Measurements from ENCODE around the gene PTPN12.
"Not testable (repeated sequence)": the region's sequence is repeated elsewhere in the genome, so short reads cannot be mapped to it uniquely, and the experiment has no call there.

PTPN12 gene

DNA sequence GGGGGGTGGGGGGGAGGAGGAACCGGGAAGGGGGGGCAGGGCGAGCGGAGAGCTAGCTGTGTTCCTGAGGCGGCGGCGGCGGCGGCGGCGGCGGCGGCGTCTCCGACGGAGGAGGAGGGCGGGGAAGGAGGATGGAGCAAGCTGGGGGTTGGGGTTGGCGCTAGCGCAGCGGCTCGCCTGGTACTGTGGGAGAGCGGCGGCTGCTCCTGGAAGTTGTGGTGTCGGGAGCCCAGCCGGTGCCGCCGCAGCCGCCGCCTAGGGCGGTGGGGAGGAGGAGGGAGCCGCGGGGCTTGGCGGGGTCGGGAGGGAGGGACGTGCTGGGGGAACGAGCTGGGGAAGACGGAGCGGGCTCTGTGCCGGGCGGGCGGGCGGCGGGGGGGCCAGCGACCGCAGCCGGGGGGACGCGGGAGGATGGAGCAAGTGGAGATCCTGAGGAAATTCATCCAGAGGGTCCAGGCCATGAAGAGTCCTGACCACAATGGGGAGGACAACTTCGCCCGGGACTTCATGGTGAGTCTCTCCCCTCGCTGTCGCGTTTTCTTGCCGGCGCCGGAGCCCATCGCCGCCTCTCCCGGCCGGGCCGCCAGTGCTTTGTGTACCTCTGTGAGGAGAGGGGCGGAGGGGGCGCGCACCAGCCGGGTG lies at the start of gene PTPN12:
Gene PTPN12 (plus strand): TSS at position 160 of the 642 bp plus-strand sequence. CDS start 252 bp downstream, at position 412.
- no peak for DNase-seq

DNA sequence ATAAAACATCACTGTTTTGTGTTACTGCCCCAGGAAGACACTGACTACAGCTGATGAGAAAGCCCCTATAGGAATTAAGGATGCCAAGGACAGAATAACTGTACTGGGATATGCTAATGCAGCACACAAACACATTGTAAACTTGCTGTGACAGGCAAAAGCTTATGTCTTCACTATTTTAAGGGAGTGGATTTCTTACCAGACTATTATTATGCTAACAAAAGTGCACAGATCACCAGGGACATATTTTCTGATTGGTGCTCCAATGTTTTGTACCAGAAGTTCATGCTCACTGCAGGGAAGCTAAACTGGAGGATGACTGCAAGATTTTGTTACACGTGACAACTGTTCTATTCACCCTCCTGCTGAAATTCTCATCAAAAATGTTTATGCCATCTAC lies 48.1 kb upstream of the PTPN12 start:
- DNase-seq, result no peak

GRCh38 chr7:77497079-77497478 lies 40.0 kb upstream of the PTPN12 start:
- no peak for DNase-seq

- no peak for DNase-seq
Measured at GRCh38 chr7:77498659-77499379, 38.3 kb upstream of the PTPN12 start.

GRCh38 chr7:77501192-77501515 lies 35.9 kb upstream of the PTPN12 start:
- DNase-seq, result no peak

- DNase-seq, result no peak
Measured at GRCh38 chr7:77504951-77505350, 32.1 kb upstream of the PTPN12 start.

- no peak for DNase-seq
Measured at GRCh38 chr7:77506899-77507298, 30.2 kb upstream of the PTPN12 start.

GRCh38 chr7:77513002-77513670 lies 24.0 kb upstream of the PTPN12 start:
- DNase-seq, result not testable (repeated sequence)

DNA sequence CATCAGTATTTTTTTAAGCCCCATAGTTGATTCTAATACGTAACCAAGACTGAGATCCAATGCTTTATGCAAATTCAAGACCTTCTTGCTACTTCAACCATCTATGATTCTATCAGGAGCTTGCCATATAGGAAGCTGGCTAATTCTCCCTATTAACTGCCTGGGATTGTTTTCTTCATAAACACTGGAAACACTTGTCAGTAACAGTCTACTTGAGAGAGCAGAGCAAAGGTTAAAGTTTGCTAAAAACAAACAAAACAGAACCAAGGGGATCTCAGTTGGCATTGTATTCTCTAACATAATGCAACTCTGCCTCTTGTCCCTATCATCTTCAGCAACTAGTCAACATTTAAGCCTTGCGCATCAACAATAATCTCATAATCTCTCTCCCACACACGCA lies 21.0 kb upstream of the PTPN12 start:
- no peak for DNase-seq

GRCh38 chr7:77520261-77520660 lies 16.8 kb upstream of the PTPN12 start:
- DNase-seq, result no peak

DNA sequence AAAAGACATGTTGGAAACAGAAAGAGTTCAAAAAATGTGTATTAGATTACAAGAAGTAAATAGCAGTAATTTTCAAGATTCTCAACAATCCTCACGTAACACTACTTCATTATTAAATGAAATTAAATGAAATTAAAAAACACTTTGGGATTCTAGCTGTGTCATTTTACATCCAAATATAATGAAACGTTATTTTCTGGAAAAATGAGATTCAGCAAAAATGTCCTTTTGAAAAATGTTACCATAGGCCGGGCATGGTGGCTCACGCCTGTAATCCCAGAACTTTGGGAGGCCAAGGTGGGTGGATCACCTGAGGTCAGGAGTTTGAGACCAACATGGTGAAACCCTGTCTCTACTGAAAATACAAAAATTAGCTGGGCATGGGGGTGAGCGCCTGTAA lies 15.6 kb upstream of the PTPN12 start:
- not testable (repeated sequence) for DNase-seq

DNA sequence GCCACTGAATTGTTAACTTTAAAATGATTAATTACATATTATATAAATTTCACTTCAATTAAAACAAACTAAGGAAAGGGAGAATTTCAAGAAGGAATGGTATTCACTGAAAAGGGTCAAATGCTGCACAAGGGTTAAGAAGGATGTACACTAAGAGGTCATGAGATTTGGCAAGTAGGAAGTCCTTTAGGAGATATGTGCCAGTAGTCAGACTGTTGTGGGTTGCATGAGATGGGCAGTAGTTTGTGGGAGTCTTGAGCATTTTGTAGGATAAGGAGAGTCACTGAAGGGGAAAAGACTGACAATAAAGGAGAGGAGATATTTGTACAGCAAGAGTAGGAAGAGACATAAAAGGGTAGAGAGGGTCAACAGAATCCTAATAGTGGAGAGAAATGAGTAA lies 12.4 kb upstream of the PTPN12 start:
- DNase-seq, result no peak

DNA sequence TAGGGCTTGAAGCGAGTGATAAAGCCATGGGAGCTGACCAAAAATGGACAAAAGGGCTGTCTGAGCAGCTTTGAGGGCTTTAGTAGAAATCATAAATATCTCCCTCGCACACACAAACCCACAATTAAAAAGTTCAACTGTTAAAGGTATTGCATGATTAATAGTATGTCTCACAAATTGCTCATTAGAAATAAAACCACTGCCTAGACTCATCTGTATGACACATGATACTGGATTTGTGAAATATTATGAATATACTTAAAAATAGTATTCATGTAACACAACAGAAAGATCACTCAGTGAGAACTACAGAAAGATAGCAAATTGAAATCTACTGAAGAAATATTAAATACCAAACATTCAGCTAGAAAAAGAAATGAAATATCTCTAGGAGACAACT lies 11.9 kb upstream of the PTPN12 start:
- DNase-seq, result no peak

DNA sequence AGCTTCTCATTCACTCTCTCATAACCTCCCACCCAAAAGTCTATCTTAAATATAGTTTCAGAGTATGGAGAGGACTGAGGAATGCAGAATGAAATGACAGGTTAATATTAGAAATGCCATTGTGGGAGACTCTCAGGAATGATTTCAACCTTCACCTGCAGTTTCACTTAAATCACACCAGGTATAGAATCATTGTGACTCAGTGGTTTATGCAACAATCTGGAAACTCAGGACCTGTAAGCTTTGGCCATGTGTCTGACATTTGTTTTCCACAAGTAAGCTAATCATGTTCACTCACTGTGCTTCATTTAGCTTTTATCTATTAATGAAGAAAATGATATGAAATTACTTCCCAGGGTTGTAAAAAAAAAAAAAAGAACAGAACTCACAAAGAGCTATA lies 8.7 kb upstream of the PTPN12 start:
- no peak for DNase-seq

DNA sequence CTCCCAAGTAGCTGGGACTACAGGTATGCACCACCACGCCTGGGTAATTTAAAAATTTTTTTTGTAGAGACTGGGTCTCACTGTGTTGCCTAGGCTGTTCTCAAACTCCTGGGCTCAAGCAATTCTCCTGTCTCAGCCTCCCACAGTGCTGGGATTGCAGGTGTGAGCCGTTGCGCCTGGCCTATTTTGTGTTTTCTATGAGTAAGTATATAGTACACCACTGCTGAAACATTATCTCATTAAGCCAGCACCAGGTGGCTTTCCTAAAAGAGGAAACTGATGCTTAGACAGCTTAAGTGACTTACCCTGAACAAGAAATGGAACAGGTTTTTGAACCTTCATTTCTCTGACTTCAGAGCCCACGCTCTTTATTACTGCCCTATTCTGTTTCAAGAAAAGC lies 7.8 kb upstream of the PTPN12 start:
- DNase-seq, result no peak

DNA sequence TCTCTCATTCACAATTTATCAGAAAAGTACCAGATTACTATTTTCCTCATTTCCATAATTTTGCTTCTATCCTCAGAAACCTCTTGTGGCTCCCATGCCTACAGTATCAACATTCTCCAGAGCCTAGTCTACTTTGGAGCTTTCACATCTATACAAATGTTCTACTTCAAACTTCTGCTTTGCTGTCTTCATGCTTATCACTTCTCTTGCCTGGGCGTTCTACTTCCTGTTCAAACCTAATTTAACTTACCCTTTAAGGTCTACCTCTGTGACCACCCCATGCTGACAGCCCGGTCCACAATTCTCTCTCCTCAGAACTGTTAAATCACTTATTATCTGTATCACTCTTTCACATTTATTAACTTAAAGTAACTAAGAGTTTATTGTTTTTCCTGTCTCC lies 6.1 kb upstream of the PTPN12 start:
- no peak for DNase-seq

DNA sequence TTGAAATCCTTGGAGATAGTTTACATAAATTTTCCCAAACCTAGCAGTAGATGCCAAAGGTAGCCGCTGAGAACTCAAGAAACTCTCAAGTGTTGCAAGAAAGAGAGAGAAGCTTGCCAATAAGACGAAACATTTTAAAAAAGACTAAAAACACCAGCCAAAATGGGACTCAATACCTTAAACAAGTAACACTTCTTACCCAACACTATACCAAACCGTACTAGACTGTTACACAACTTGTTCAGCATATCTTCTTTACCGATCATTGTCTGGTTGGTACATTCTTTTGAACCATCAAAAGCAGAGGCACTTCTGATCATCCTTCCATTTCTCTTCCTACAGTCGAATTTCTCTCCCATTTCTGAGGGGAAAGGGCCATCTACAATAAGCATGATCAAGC lies 4.8 kb upstream of the PTPN12 start:
- no peak for DNase-seq

DNA sequence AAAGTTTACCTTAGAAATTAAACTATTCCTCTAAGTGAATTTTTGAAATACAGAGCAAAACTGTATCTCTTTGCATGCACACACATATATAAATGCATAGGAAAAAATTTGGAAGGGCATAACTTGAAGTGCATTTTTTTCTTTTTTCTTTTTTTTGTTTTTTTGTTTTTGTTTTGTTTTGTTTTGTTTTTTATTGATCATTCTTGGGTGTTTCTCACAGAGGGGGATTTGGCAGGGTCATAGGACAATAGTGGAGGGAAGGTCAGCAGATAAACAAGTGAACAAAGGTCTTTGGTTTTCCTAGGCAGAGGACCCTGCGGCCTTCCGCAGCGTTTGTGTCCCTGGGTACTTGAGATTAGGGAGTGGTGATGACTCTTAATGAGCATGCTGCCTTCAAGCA lies 4.4 kb upstream of the PTPN12 start:
- DNase-seq, result not testable (repeated sequence)

- DNase-seq, result not testable (repeated sequence)
Measured at GRCh38 chr7:77534046-77534445, 3.0 kb upstream of the PTPN12 start.

GRCh38 chr7:77536017-77536412 lies 1.1 kb upstream of the PTPN12 start:
- no peak for DNase-seq

GRCh38 chr7:77536413-77537135 lies 521 bp upstream of the PTPN12 start:
- DNase-seq, result peak; percentile 88

DNA sequence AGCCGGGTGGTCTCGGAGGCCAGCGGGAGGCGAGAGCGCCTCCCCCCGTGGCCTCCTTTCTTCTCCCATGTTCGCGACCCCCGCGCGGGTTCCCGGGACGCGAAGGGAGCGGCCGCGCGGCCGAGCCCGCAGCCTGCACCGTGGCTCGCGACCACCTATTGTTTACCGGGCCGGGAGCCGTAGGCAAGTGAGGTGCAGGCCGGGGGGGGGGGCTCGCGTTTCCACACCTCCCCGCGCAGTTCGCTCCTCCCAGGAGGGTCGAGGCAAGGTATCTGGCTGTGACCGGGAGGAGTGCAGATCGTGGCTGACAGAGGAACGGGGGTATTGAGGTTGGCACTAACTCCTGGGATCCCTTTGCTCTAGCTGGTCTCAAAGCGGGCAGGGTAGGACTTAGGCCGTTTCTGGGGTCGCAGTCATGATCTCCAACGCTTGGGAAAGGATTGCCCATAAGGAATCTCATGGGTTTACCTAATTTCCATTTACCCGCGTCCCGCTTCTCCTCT lies 734 bp downstream of the PTPN12 start:
- no peak for DNase-seq
